HG02798 (cell line): ENCODE data around the gene CDC26.
"Not testable (repeated sequence)": the region's sequence is repeated elsewhere in the genome, so short reads cannot be mapped to it uniquely, and the experiment has no call there.

ENCODE experiments used
- ATAC-seq: cut with Tn5 transposase; IDR thresholded peaks from one replicate; pipeline ENCODE4 v1.9.1; 2021; ENCODE audit warnings: mild to moderate bottlenecking; ENCODE audit not compliant: unreplicated experiment, poor library complexity

The CDC26 gene

DNA sequence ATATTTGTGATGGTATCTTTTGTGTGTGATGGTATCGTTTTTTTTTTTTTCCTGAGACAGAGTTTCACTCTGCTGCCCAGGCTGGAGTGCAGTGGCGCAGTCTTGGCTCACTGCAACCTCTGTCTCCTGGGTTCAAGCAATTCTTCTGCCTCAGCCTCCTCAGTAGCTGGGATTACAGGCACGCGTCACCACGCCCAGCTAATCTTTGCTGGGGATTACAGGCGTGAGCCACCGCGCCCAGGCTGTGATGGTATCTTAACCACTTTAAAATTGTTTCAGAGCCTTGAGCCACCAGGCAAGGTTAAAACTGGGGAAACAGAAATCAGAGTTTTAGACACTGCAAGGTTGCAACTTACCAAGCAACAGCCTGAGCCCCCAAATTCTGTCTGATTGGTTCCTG is 20.9 kb upstream of the CDC26 start:
- ATAC-seq: not testable (repeated sequence)

DNA sequence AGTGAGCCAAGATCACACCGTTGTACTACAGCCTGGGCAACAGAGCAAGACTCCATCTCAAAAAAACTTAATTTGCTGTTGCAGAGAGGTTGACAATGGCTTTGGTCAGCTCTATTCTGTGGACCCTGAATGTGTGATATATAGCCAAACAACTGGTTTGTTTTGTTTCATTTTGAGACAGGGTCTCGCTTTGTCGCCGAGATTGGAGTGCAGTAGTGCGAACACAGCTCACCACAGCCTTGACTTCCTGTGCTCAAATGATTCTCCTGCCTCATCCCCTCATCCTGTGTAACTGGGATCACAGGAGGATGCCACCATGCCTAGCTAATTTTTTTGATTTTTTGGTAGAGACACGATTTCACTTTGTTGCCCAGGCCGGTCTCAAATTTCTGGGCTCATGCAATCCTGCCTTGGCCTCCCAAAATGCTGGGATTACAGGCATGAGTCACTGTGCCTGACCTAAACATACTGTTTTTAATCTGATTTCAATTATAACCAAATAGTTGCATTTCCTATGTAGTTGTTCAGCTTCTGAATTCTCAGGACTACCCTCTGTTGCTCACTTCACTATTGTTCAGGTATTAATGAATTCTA is 18.0 kb upstream of the CDC26 start:
- ATAC-seq: no peak

DNA sequence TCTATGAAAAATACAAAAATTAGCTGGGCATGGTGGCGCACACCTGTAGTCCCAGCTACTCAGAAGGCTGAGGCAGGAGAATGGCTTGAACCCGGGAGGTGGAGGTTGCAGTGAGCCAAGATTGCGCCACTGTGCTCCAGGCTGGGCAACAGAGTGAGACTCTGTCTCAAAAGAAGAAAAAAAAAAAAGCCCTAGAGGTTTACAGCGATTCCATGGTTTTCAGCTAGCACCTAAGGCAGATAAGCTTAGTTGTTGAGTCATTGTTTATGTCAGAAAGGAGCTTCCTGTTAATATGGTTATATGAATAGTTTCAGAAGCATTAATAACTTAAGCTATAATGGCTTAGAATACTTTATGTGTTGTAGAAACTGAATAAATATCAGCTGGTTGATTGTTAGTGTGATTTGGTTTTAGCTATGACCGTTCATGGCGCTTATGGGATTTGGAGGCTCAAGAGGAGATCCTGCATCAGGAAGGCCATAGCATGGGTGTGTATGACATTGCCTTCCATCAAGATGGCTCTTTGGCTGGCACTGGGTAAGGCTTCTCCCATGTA is 14.8 kb upstream of the CDC26 start:
- no peak for ATAC-seq

DNA sequence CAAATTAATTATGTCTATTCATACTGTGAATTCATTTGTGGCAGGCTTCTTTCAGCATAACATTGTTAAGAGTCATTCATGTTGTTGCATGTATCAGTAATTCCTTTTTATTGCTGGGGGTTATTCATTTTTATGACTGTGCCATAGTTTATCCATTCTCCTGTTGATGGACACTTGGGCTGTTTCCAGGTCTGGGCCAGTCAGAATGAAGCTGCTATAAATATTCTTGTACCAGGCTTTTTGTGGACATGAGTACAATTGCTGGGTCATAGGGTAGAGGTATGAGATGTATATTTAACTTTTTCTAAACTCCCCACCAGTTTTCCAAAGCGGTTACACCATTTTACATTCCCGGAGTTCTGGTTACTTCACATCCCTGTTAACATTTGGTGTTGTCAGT is 13.7 kb upstream of the CDC26 start:
- ATAC-seq: no peak

DNA sequence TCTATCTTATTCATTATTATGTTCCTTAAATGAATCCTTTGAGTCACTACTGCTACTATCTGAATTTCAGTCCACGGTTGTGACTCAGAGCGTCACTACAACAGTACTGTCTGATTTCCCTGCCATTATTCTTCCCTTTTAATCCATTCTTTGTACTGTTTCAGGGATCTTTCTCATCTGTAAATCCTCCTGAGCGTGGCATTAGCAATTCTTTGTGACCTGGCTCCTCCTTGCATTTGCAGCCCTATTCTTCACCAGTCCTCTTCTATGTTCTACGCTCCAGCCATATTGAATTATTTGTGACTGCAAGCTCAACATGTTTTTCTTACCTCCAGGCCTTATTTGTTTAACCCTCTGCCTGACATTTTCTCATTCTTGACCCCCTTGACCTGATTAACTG is 6.0 kb upstream of the CDC26 start:
- ATAC-seq: no peak

DNA sequence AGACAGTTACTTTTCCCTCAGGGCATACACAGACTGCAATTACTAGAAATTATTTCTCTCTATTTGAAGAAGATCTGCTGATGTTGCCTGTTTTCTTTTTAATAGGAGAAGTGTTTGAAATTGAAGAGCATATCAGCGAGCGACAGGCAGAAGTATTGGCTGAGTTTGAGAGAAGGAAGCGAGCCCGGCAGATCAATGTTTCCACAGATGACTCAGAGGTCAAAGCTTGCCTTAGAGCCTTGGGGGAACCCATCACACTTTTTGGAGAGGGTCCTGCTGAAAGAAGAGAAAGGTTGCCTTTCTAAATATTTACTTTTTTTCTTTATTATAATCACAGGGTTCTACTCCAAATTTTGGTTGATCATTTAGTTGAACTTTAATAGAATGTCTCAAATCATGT is 3.5 kb upstream of the CDC26 start:
- ATAC-seq: no peak

DNA sequence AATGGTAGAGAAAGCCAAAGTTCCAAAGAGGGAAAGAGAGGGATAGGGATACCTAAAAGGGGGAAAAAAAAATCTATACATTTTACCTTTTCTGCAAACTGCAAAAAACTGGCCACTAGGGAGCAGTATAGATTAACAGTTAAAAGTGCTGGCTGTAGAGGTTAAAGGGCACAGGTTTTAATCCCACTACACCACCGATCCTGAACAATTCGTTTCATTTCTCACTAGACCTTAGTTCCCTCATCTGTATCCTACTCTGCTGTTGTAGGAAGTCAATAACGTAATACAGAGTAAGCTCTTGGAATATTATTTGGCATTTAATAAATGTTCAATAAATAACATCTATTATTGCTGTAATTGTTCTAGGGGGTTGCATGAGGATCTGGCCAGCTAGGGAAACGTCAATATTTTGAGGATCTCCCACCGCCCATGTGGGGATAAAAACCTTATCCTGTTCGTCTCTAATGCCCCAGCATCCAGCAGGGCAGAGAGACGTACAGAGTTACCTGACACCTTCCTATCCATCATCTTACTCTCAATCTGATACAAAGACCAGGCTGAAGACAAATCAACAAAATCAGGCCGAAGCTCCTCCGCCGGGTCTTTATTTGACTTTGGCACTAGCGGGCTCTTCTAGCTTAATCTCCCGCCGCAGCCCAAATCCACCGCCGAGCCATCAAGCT is 757 bp downstream of the CDC26 start:
- peak; percentile 2 for ATAC-seq

DNA sequence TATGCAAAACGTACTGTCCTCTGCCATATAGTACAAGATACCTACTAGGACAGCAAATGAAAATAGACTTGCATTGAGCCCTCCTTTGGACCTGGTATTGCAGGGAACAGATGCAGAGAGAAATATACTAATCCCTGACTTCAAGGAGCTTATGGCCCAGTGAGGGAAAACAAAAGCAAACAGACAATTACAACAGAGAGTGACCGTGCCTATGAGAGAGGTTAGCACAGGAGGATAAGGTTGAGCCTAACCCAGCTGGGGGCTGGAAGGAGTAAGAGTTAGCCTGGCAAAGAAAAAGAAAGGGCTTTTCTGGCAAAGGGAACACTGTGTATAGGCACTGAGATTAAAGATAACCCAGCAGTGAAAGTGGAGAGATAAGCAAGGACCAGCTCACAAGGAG is 5.5 kb downstream of the CDC26 start:
- ATAC-seq: no peak

DNA sequence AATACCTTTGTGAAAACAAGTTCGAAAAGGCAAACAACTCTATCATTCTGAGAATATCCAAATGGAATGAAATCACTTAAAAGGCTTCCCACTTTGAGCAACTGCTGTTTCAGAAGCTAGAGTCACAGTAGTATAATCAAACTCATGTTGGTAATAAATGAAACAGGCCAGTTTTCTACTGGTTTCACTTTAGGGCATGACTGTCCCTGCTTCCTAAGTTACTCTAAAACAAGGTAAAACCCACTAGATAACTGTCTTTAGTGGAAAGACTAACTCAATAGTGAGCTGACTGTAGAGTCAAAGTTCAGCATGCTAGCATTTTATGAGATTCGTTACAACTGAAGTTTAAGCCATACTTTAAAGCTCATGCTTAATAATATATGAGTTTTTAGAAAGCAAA is 6.0 kb downstream of the CDC26 start:
- ATAC-seq: no peak

DNA sequence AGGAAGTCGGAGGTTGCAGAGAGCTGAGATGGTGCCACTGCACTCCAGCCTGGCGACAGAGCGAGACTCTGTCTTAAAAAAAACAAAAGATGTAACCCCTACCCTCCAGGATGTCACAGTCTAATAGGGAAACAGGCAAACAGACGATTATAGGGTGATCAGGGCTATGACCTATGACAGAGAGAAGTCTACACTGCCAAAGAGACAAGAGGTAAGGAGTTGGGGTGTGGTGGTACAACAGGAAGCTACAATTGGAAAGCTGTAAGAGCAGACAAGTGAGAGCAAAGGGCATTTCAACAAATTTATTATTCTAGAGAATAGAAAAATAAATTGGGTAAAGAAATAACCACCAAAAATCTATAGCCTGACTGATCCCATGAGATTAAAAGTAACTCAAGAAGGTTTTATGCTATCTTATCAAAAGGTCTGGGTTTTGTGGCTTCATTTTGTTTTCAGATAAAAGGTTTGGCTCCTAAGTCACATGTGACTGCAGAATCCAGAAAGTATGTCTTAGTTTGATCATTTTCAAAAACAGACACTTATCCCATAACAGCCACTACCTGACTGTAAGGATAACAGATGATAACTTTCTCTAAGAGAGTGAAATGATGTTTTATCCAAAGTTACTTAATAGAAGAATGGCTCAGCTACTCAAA is 7.3 kb downstream of the CDC26 start:
- ATAC-seq: no peak

DNA sequence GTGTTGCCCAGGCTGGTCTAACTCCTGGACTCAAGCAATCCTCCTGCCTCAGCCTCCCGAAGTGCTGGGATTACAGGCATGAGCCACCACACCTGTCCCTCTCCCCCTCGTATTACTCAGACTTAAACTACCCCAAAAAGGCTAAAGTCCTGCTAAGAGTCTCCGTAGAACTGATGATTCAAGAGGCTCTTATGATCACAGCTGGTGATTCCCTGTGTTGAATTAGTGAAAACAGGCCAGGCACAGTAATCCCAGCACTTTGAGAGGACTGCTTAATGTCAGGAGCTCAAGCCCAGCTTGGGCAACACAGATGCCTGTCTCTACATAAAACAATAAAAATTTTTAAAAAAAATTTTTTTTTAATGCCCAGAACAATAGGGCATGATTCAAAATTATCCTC is 9.2 kb downstream of the CDC26 start:
- ATAC-seq: no peak

DNA sequence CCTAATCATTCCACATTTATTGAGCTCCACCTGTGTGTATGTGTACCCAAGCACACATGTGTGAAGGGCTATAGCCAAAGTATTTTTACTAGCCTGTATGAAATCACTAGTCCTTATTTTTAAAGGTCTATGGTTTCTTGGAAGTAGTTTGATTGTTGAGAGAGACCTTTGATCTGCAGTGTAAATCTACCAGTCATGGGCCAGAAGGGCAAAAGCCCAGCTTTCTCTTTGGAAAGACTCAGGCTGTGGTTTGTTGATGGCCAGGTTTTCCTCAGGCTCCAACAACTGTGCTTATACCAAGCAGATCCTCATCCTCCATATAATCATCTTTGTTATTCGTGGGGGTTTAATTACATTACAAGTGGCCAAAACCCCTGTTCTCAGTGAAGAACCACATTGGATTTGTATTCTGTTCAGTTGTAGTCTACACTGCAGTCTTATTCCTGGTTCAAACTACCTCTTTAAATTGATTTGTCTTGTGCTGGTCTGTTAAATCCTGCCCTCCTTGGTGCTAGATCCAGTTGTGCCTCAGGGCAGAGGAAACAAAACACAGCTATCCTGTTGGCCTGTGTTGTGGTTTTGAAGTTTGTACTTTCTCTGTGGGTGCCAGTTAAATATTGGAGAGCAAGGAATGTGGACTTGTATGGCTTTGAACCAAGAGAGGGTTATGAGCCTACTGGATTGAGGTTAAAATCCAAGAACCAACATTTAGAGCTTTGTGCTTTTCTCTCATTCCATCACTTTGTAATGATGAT is 13.3 kb downstream of the CDC26 start:
- no peak for ATAC-seq

DNA sequence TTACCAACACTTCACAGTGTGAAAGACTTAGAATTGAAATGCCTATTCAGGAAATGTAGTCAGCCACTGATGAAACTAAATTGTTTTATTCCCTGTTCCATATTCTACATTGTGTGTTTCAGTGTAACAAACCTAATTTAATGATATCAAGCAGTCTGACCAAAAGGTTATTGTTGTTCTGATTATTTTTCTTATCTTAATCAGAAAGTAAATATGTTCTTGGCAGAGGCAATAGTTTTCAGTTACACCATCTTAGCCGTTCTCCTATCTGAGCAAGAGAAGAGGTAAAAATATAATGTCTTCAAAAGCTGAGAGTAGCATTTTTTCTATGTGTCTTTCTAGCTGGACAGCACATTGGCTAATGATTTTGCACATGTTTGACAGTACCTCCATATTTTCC is 17.1 kb downstream of the CDC26 start:
- ATAC-seq: no peak

DNA sequence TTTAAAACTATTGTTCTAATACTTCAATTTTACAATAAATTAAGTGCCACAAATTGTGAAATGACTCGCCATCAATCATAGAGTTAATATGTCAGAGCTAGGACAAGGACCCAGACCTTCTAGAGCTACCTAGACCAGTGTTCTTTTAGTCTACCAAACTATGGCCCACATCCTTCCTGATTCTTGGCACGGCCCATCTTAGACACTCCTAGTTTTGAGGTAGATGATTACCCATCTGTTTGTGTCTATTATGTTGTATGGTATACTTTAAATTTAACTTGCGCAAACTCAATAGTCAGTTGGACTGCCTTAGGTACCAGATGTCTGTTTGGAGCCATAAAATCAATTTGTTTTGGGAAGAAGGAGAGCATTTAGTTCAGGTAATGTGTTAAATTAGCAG is 17.5 kb downstream of the CDC26 start:
- no peak for ATAC-seq

DNA sequence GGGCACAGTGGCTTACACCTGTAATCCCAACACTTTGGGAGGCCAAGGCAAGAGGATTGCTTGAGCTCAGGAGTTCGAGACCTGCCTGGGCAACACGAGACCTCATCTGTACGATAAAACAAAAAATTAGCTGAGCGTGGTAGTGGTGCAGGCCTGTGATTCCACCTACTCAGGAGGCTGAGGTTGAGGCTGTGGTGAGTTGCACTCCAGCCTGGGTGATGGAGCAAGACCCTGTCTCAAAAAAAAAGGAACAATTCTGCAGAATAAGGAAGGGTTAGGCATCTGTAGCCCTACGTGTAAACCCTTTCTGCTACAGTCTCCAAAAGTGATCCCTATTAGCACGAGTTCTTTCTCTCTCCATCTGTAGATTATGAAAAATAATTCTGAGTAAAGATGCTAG is 19.9 kb downstream of the CDC26 start:
- ATAC-seq: no peak

DNA sequence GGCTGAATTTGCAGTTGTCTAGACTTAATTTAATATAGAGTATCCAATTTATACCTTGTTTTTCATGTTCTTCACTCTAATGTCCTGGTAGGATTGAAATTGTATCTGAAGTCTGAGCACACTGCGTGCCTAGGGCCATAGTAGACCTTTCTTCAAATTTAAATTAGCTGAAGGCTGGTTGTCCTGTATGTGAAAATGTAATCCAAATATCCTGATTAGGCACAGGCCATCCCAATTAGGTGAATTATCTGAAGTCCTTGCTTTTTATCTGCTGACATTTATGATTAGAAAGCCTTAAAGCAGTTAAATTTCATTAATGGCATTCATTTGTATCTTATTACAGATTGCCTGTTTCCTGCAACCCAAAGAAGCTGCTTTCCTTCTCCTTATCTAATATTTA is 20.4 kb downstream of the CDC26 start:
- ATAC-seq: no peak

DNA sequence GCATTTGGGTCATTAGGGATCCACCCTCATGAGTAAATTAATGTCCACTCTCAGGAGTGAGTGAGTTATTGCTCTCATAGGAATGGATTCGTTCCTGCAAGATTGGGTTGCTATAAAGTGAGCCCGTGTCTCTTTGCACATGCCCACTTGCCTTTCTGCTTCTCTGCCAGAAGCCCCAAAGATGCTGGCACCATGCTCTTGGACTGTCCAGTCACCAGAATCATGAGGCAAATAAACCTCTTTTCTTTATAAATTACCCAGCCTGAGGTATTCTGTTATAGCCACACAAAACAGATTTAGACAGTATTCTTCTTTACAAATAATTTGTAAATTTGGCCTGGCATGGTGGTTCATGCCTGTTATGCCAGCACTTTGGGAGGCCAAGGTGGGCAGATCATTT is 24.6 kb downstream of the CDC26 start:
- no peak for ATAC-seq

DNA sequence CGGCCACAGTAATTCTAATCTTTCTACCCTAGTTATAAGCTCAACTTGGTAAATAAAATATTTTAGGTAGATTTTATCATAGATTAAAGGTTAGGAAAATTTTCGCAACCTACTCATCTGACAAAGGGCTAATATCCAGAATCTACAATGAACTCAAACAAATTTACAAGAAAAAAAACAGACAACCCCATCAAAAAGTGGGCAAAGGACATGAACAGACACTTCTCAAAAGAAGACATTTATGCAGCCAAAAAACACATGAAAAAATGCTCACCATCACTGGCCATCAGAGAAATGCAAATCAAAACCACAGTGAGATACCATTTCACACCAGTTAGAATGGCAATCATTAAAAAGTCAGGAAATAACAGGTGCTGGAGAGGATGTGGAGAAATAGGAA is 25.7 kb downstream of the CDC26 start:
- not testable (repeated sequence) for ATAC-seq

DNA sequence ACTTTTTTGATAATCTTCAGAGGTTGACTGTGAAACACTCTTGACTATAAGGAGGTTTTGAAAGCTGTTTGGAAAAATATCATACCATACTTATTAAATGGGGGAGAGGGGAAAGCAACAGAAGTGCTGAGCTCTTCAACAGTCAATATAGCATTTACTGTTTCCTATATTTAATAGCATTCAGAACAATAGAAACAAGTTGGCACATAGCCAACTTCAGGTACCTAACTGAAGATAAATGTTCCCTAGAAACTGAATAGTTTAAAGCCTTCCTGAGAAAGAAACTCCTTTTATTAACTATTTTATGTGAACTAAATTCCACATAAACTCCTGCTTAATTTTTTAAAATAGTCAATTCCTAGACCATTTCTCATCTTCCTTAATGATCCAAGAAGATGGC is 27.7 kb downstream of the CDC26 start:
- no peak for ATAC-seq

DNA sequence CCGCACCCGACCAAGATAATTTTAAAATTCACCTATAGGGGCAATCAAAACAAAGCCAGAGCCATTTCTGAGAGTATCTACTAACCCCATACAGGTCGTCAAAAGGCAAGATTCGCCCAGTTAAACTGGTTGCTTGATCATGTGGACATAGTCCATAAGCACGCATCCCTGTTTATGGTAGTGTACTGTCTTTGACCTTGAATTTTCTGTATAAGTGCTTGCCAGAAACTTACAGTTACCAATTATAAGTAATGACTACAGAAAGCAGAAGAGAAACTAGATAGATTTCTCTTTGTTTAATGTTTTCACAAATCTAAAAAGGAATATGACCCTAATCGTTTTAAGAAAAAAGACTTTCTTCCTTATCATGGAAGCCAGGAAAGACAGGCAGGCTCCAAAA is 28.4 kb downstream of the CDC26 start:
- ATAC-seq: no peak

DNA sequence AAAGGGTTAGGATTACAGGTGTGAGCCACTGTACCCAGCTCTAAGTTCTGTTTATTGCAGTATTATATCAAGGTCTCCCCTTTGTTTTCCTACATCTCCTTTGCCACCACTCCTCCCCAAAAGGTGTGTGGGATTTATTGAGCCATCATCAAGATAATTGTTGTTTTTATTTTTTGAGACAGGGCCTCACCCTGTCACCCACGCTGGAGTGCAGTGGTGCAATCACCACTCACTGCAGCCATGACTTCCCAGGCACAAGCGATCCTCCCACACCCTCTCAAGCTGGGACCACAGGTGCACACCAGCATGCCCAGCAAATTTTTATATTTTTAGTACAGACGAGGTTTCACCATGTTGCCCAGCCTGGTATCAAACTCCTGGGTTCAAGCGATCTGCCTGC is 29.5 kb downstream of the CDC26 start:
- no peak for ATAC-seq
